HEK293 (cell line): ENCODE results near the gene CLDN7.

Source experiments
- CTCF ChIA-PET: fragments of 350-600 bp; formaldehyde crosslinking; extraction: SDS; loops from one replicate; lab custom pipeline; 2021; ENCODE audit warnings: antibody characterized with exemption; lab: Yijun Ruan, JAX
- POLR2A ChIA-PET: fragments of 300-600 bp; formaldehyde crosslinking; extraction: SDS; loops from one replicate; lab custom pipeline; 2020; ENCODE audit warnings: antibody characterized with exemption, inconsistent platforms; lab: Yijun Ruan, JAX
- H3K27ac ChIP-seq: fragments of 200-500 bp; sonication (Bioruptor generic); 2 replicates; pipeline ENCODE4 v1.5.1; 2014; ENCODE audit warnings: low read depth, low read length, control low read depth, inconsistent platforms; ENCODE audit errors: extremely low read depth
- H3K36me3 ChIP-seq, 2 experiments: fragments of 200-500 bp in 1 of 2; sonication (Bioruptor generic) in 1 of 2; 1 replicate in 1 of 2; 2 replicates in 1 of 2; pipeline ENCODE4 v1.5.1; 2014 to 2017; ENCODE audit warnings: inconsistent platforms in 2 of 2, low read length in 2 of 2; ENCODE audit not compliant: control insufficient read depth in 2 of 2, insufficient read depth in 1 of 2
- H3K4me1 ChIP-seq: fragments of 200-500 bp; sonication (Bioruptor generic); 2 replicates; pipeline ENCODE4 v1.5.1; 2014; ENCODE audit warnings: mild to moderate bottlenecking, low read length, inconsistent platforms; ENCODE audit not compliant: control insufficient read depth, insufficient read depth
- H3K4me3 ChIP-seq: 2 replicates; pipeline ENCODE4 v1.5.1; 2011; ENCODE audit warnings: low read depth, mild to moderate bottlenecking, control low read depth, low read length, moderate library complexity
- H3K9me3 ChIP-seq: fragments of 200-500 bp; sonication (Bioruptor generic); 2 replicates; pipeline ENCODE4 v1.5.1; 2014; ENCODE audit warnings: low read depth, low read length, inconsistent platforms; ENCODE audit not compliant: control insufficient read depth, insufficient read depth
- BCL11B ChIP-seq: fragments of 450-650 bp; formaldehyde crosslinking; IDR thresholded peaks from 2 replicates; pipeline ENCODE4 v1.5.1; 2016; ENCODE audit warnings: low read depth, missing biosample characterization, missing genetic modification characterization
- IKZF3 ChIP-seq: fragments of 450-650 bp; IDR thresholded peaks from 2 replicates; pipeline ENCODE4 v1.5.0; 2018; ENCODE audit warnings: missing biosample characterization, mild to moderate bottlenecking, missing genetic modification characterization, moderate library complexity
- KLF17 ChIP-seq: fragments of 450-650 bp; formaldehyde crosslinking; IDR thresholded peaks from 2 replicates; pipeline ENCODE4 v1.5.1; 2016; ENCODE audit warnings: missing biosample characterization, missing genetic modification characterization
- KLF7 ChIP-seq: fragments of 450-650 bp; formaldehyde crosslinking; IDR thresholded peaks from 2 replicates; pipeline ENCODE4 v1.5.1; 2016; ENCODE audit warnings: missing biosample characterization, missing genetic modification characterization, borderline replicate concordance
- PRDM4 ChIP-seq: fragments of 450-650 bp; formaldehyde crosslinking; IDR thresholded peaks from 2 replicates; pipeline ENCODE4 v1.5.1; 2017; ENCODE audit warnings: missing biosample characterization, missing genetic modification characterization
- ZFHX2 ChIP-seq: fragments of 450-650 bp; formaldehyde crosslinking; conservative IDR thresholded peaks from 2 replicates; pipeline ENCODE4 v1.5.1; 2016; ENCODE audit warnings: missing biosample characterization, missing genetic modification characterization
- ZFP37 ChIP-seq: fragments of 450-650 bp; formaldehyde crosslinking; IDR thresholded peaks from 2 replicates; pipeline ENCODE4 v1.5.1; 2016; ENCODE audit warnings: missing biosample characterization, missing genetic modification characterization
- ZNF221 ChIP-seq: fragments of 450-650 bp; formaldehyde crosslinking; IDR thresholded peaks from 2 replicates; pipeline ENCODE4 v1.5.1; 2017; ENCODE audit warnings: missing biosample characterization, missing genetic modification characterization, borderline replicate concordance
- ZNF239 ChIP-seq: fragments of 450-650 bp; formaldehyde crosslinking; IDR thresholded peaks from 2 replicates; pipeline ENCODE4 v1.5.1; 2016; ENCODE audit warnings: missing biosample characterization, missing genetic modification characterization
- ZNF311 ChIP-seq: fragments of 450-650 bp; formaldehyde crosslinking; IDR thresholded peaks from 2 replicates; pipeline ENCODE4 v1.5.1; 2017; ENCODE audit warnings: missing biosample characterization, missing genetic modification characterization, borderline replicate concordance
- ZNF335 ChIP-seq: fragments of 450-650 bp; formaldehyde crosslinking; conservative IDR thresholded peaks from 2 replicates; pipeline ENCODE4 v1.5.1; 2016; ENCODE audit warnings: missing biosample characterization, missing genetic modification characterization
- ZNF341 ChIP-seq: fragments of 450-650 bp; formaldehyde crosslinking; IDR thresholded peaks from 2 replicates; pipeline ENCODE4; 2016; ENCODE audit warnings: low read depth, missing biosample characterization, missing genetic modification characterization
- ZNF660 ChIP-seq: fragments of 450-650 bp; IDR thresholded peaks from 2 replicates; pipeline ENCODE4 v1.5.1; 2018; ENCODE audit warnings: missing biosample characterization, mild to moderate bottlenecking, missing genetic modification characterization
- ZNF692 ChIP-seq: fragments of 450-650 bp; formaldehyde crosslinking; IDR thresholded peaks from 2 replicates; pipeline ENCODE4 v1.5.1; 2016; ENCODE audit warnings: missing biosample characterization, missing genetic modification characterization
- ZNF843 ChIP-seq: fragments of 450-650 bp; formaldehyde crosslinking; IDR thresholded peaks from 2 replicates; pipeline ENCODE4 v1.5.1; 2016; ENCODE audit warnings: missing biosample characterization, missing genetic modification characterization
- TF ChIP-seq, protein P1 (sequence below): sonication (generic); formaldehyde crosslinking; IDR thresholded peaks from 2 replicates; pipeline ENCODE4 v1.8.1; 2022; ENCODE audit warnings: mild to moderate bottlenecking, moderate library complexity, missing genetic modification reagents
- TF ChIP-seq, protein P2 (sequence below): fragments of 450-650 bp; formaldehyde crosslinking; IDR thresholded peaks from 2 replicates; pipeline ENCODE4 v1.5.1; 2016; ENCODE audit warnings: missing biosample characterization, missing genetic modification characterization
- TF ChIP-seq, protein P3 (sequence below): fragments of 450-650 bp; formaldehyde crosslinking; IDR thresholded peaks from 2 replicates; pipeline ENCODE4 v1.5.1; 2016; ENCODE audit warnings: missing biosample characterization, missing genetic modification characterization
- TF ChIP-seq, protein P4 (sequence below): fragments of 450-650 bp; formaldehyde crosslinking; IDR thresholded peaks from 2 replicates; pipeline ENCODE4 v1.5.1; 2016; ENCODE audit warnings: missing biosample characterization, missing genetic modification characterization

CLDN7 gene

GRCh38 chr17:7242717-7243452 lies 19.4 kb downstream of the CLDN7 start (continued):
- TF ChIP-seq IKZF3 (tag by site-specific recombination): peak; percentile 60; the same call in 1 of the 2 replicates
- TF ChIP-seq PRDM4: peak; percentile 77; the same call in 1 of the 2 replicates
- TF ChIP-seq ZNF660 (tag by site-specific recombination): peak; percentile 88
- no peak for TF ChIP-seq ZNF311 (tag by site-specific recombination)
- TF ChIP-seq ZNF221 (tag by site-specific recombination): no peak
- TF ChIP-seq ZFP37: peak; percentile 85; the same call in 1 of the 2 replicates

- peaks cover 11% of the 10 kb centered on the region for H3K4me1 ChIP-seq
- peak within 1 kb of the TSS; percentile 91 for H3K27ac ChIP-seq
- peak within 1 kb of the TSS; percentile 82 for H3K4me3 ChIP-seq
- CTCF ChIA-PET: interaction anchor here (0.7 to 5.2 kb wide), 10 partner anchors 10 to 521 kb away, joined by 3 to 33 read pairs (median 4); partner anchors contain the start of genes ACADVL and DLG4
- H3K9me3 ChIP-seq: no peaks in the 10 kb centered on the region
- peaks cover 21 to 53% of the 10 kb centered on the region in 2 experiments for H3K36me3 ChIP-seq
- POLR2A ChIA-PET: interaction anchor here (0.7 to 14.2 kb wide), 17 partner anchors 8 to 445 kb away, joined by 3 to 284 read pairs (median 5); partner anchors contain the start of genes ACADVL, CTDNEP1, DLG4 and DVL2
- TF ChIP-seq BCL11B (tag by site-specific recombination): peak; percentile 10; the same call in 1 of the 2 replicates
- TF ChIP-seq, protein P1, sequence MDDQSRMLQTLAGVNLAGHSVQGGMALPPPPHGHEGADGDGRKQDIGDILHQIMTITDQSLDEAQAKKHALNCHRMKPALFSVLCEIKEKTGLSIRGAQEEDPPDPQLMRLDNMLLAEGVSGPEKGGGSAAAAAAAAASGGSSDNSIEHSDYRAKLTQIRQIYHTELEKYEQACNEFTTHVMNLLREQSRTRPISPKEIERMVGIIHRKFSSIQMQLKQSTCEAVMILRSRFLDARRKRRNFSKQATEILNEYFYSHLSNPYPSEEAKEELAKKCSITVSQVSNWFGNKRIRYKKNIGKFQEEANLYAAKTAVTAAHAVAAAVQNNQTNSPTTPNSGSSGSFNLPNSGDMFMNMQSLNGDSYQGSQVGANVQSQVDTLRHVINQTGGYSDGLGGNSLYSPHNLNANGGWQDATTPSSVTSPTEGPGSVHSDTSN (CRISPR knock-in tag): peak; percentile 48; the same call in 1 of the 2 replicates
- TF ChIP-seq ZFHX2 (tag by site-specific recombination): peak; percentile 66
- TF ChIP-seq, protein P2, sequence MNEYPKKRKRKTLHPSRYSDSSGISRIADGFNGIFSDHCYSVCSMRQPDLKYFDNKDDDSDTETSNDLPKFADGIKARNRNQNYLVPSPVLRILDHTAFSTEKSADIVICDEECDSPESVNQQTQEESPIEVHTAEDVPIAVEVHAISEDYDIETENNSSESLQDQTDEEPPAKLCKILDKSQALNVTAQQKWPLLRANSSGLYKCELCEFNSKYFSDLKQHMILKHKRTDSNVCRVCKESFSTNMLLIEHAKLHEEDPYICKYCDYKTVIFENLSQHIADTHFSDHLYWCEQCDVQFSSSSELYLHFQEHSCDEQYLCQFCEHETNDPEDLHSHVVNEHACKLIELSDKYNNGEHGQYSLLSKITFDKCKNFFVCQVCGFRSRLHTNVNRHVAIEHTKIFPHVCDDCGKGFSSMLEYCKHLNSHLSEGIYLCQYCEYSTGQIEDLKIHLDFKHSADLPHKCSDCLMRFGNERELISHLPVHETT (tag by site-specific recombination): peak; percentile 24; the same call in 1 of the 2 replicates
- TF ChIP-seq, protein P3, sequence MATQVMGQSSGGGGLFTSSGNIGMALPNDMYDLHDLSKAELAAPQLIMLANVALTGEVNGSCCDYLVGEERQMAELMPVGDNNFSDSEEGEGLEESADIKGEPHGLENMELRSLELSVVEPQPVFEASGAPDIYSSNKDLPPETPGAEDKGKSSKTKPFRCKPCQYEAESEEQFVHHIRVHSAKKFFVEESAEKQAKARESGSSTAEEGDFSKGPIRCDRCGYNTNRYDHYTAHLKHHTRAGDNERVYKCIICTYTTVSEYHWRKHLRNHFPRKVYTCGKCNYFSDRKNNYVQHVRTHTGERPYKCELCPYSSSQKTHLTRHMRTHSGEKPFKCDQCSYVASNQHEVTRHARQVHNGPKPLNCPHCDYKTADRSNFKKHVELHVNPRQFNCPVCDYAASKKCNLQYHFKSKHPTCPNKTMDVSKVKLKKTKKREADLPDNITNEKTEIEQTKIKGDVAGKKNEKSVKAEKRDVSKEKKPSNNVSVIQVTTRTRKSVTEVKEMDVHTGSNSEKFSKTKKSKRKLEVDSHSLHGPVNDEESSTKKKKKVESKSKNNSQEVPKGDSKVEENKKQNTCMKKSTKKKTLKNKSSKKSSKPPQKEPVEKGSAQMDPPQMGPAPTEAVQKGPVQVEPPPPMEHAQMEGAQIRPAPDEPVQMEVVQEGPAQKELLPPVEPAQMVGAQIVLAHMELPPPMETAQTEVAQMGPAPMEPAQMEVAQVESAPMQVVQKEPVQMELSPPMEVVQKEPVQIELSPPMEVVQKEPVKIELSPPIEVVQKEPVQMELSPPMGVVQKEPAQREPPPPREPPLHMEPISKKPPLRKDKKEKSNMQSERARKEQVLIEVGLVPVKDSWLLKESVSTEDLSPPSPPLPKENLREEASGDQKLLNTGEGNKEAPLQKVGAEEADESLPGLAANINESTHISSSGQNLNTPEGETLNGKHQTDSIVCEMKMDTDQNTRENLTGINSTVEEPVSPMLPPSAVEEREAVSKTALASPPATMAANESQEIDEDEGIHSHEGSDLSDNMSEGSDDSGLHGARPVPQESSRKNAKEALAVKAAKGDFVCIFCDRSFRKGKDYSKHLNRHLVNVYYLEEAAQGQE (tag by site-specific recombination): peak; percentile 81
- 0 out of 2 replicates have a peak, but pooled peaks have one; percentile 49 for TF ChIP-seq ZNF692 (tag by site-specific recombination)
- TF ChIP-seq, protein P4, sequence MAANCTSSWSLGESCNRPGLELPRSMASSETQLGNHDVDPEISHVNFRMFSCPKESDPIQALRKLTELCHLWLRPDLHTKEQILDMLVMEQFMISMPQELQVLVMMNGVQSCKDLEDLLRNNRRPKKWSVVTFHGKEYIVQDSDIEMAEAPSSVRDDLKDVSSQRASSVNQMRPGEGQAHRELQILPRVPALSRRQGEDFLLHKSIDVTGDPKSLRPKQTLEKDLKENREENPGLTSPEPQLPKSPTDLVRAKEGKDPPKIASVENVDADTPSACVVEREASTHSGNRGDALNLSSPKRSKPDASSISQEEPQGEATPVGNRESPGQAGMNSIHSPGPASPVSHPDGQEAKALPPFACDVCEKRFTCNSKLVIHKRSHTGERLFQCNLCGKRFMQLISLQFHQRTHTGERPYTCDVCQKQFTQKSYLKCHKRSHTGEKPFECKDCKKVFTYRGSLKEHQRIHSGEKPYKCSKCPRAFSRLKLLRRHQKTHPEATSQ: 0 out of 2 replicates have a peak, but pooled peaks have one; percentile 34
- TF ChIP-seq KLF17: peak; percentile 66; the same call in 1 of the 2 replicates
- peak; percentile 66; the same call in 1 of the 2 replicates for TF ChIP-seq KLF7
- peak; percentile 86 for TF ChIP-seq ZNF335 (tag by site-specific recombination)
- no peak for TF ChIP-seq ZNF341 (tag by site-specific recombination)
- peak; percentile 54; the same call in 1 of the 2 replicates for TF ChIP-seq ZNF843 (tag by site-specific recombination)
- TF ChIP-seq ZFP37: peak; percentile 84
- TF ChIP-seq ZNF239 (tag by site-specific recombination): no peak
These were observed 20.2 kb downstream of the CLDN7 start, which contains the start of gene GABARAP for GRCh38 chr17:7241783-7242716. TSS of gene GABARAP (minus strand) at chr17:7242449. CDS start at chr17:7242330, 119 bp downstream.
